GM21447 (cell line): ENCODE measurements around the gene ARPC5L.
"Not testable (repeated sequence)": the region's sequence is repeated elsewhere in the genome, so short reads cannot be mapped to it uniquely, and the experiment has no call there.

ENCODE experiments used
- ATAC-seq: cut with Tn5 transposase; IDR thresholded peaks from one replicate; pipeline ENCODE4 v1.9.1; 2021; ENCODE audit not compliant: unreplicated experiment

The ARPC5L gene

DNA sequence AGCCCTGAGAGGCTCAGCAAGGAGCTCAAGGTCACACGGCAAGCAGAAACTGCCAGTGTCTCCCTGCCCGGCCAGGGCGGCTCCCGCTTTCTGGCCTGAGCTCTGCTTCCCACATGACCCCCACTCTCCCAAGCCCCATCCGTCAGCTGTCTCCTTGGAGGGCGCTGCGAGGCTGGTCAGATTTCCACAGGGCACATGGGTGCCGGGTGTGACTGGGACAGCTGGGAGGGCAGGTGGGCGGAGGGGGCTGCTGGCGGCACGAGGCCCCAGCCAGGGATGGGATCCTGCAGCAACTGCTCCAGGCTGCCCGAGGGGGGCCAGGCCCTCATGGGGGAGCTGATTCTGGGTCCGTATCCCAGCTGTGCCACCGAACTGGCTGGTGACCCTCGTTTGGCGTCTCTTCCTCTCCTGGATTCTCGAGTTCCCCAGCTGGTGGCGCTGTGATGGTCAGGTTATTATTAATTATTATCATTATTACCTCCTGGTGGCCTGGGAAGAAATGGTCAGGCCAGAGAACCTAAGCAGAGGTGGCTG is 21.6 kb upstream of the ARPC5L start:
- ATAC-seq, result no peak

DNA sequence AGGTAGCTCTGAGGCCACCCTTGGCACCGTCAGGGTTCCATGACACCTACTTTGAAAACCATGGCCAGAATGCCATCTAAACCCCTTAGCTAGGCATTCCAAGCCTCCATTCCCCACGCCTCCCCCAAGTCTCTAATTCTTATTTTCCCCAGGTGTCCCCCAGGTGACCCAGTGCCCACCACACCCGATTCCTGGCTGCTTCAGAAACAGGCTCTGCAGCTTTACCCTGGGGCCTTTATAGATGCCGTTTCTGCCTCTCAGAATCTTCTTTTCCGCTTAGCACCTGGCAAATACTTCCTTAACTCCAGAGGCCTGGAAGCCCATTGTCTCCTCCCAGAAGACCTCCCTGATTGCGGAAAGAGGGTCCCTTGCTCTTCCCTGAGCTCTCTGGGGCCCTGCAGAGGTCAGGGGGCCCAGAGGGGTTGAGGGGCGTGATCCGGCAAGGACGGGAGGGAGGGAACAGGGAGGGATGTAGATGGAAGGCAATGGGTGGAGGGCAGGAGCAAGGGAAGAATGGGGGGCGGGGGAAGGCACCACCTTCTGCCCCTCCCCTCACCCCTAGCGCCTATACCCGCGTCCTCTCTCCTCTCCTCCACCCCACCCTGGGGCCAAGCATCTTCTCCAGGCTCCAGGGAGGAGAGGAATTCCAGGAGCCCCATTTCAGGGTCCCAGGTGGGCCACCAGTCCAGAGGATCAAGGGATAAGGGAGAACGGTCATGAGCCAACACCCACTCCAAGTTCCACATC is 20.7 kb upstream of the ARPC5L start:
- ATAC-seq, result no peak

DNA sequence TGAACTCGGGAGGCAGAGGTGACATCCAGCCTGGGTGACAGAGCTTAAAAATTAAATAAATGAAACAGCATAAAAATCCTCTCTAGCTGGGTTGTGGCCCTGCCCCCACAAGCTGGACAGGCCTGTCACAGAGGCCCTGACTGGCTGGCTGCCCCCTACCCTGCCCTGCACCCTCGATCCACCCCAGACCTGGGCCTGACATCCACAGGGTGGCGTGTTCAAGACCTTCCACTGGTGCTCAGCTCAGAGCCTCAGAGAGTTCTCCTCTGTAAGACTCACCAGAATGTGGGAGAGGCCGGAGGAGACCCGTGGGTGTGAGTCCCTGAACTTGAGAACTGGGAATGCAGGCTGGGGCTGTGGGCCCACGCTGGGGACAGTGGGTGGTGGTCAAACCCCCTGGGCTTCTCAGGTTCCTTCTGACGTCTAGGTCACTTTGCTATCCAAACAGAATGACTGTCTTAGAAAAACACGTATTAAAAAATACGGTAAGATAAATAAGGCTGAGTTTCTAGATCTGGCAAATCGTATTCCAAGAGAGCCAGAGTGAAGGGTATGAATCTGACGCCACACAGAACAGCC is 18.4 kb upstream of the ARPC5L start:
- no peak for ATAC-seq

DNA sequence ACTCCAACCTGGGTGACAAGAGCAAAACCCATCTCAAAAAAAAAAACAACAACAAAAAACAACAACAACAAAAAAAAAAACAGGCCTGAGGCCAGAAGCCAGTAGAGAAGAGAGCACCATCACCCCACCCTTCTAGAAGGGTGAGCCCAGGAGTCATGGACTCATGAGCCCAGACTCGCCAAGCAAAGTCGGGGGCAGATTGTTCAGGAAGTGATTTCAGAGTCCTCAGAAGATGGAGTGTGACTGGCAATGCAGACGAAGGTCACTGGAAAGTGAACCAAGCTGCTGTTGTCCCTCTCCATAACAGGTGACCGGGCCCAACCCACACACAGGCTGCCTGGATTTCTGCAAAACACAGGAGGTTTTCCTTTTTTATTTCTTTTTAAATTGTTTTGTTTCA is 17.6 kb upstream of the ARPC5L start:
- ATAC-seq, result no peak

DNA sequence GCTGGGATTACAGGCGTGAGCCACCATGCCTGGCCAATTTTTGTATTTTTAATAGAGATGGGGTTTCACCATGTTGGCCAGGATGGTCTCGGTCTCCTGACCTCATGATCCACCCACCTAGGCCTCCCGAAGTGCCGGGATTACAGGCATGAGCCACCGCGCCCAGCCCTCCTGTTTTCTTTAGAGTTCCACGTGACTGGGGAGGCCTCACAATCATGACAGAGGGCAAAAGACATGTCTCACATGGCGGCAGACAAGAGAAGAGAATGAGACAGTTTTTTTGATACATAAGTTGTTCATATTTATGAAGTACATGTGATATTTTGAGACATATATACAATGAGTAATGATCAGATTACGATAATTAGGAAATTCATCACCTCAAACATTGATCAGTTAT is 15.5 kb upstream of the ARPC5L start:
- not testable (repeated sequence) for ATAC-seq

DNA sequence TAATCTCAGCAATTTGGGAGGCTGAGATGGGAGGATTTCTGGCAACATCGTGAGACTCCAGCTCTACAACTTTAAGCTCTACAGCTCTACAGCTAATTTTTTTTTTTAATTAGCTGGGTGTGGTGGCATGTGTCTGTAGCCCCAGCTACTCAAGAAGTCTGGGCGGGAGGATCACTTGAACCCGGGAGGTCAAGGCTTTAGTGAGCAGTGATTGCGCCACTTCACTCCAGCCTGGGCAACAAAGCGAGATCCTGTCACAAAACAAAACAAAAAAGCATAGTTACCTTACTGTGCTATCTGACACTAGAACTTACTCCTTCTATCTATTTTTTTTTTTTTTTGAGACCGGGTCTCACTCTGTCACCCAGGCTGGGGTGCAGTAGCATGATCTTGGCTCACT is 15.0 kb upstream of the ARPC5L start:
- ATAC-seq, result no peak

DNA sequence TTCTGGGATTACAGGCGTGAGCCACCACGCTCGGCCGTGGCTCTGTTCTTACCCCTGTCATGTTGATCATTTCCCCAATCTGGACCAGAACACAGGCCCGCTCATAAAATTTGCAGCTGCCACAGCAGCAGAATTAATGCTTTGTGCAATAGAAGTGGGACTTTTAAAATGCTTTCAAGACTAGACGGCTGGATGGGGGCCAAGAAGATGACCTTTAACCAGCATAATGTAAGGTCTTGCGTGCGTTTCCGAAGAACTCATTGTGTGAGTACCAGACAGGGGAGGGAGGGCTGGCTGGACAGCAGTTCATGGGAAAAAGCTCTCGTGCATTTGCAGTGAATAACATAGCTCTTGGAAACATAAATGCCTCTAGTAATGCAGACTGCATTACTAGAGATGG is 12.1 kb upstream of the ARPC5L start:
- no peak for ATAC-seq

DNA sequence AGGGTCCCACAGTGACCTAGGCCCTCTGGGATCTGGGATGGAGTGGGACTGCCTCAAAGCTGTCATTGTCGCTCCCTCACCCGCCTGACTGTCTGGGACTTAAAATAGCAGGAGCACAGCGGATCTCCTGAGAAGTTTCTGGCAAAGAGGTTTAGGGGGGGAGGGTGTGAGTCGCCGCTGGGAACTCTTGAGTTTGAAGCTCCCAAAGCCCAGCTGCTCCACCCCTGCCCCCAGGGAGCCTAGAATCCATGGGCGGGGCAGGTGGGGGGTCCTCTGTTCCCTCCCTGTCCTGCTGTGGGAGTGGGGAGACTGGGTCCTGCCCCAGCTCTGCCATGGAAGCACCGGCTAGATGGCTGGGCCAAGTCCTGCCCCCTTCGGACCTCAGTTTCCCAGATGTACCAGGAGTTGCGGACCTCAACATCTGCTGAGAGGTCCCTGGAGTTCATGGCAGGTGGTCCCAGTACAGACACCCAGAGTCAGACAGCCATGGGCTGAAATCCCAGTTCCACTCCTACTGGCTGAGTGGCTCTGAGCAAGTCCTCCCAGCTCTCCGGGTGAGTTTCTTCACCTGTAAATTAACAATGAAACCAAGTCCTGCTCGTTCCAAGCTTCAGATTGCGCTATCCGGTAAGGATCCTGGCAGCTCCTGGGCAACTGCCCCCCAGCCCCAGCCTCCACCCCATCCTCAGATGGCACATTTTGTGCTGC is 9.7 kb upstream of the ARPC5L start:
- no peak for ATAC-seq

DNA sequence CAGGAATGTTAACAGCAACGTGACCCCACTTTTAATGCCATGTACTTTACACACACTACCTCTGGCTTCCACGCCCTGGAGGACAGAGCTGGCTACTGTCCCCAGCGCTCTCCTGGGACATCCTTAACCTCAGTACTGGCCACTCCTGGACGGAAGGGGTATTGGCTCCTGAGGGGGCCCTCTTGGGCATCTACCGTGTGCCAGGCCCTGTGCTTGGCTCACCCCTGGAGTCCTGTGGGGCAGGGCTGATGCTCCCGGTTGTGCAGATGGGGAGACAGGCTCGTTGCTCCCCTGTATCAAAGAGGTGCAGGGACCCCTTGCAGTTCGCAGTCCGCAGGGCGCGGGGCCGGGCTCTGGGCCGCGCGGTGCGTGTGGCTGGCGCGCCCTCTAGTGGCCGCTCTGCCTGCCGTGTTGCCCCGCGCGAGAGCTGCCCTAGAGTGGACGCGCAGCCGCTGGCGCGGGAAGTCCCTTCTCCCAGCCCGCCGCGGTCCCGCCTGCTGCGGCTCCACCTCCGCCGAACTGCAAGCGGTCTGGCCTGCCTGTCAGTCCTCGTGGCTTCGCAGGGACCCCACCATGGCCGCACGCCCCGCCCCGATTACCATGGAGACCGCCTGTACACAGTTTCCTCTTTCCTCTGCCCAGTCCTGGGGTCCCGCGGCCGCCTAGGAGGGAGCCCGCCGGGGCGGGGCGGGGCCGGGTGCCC is 8.9 kb upstream of the ARPC5L start, which contains the start of gene WDR38:
WDR38 (plus strand) TSS at position 632 of the 703 bp plus-strand sequence. CDS start 72 bp downstream, outside the sequence.
- ATAC-seq, result peak; percentile 62

DNA sequence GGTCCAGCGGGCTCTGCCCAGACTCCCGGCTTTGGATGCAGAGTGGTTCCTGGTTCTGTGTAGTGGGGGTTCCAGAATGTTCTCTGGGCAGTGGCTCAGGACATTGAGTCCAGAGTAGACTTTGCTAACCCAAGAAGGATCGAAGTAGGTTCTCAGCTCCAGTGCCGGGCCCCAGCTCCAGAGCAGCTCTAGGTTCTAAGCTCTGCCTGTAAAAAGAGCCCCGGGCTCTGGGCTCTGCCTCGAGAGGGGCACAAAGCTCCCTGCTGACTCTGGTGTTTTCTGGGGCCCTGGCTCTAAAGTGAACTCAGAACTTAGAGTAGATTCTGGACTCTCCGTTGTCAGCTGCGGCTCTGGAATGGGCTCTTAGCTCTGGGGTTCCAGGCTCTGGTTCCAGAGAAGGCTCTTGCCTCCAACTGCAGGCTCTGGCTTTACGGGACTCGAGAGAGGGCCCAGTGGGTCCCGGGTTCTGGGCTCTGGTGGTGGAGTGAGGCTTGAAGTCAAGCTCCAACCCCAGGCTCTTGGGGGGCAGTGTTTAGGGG is 8.3 kb upstream of the ARPC5L start:
- ATAC-seq, result no peak

DNA sequence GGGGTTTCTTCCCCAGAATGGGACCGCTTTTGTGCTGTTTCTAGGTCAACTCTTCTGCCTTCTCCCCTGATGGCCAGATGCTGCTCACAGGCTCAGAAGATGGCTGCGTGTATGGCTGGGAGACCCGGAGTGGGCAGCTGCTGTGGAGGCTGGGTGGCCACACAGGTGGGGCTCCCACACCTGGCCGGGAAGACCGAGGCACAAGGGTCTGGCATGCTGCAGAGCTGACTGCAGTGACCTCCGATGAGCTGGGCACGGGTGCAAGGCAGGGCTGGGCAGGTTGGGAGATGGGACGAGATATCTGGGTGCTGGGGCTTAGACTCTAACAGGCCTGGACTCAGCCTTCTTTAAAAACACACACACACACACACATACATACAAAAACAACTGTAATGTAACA is 7.8 kb upstream of the ARPC5L start:
- ATAC-seq, result no peak

DNA sequence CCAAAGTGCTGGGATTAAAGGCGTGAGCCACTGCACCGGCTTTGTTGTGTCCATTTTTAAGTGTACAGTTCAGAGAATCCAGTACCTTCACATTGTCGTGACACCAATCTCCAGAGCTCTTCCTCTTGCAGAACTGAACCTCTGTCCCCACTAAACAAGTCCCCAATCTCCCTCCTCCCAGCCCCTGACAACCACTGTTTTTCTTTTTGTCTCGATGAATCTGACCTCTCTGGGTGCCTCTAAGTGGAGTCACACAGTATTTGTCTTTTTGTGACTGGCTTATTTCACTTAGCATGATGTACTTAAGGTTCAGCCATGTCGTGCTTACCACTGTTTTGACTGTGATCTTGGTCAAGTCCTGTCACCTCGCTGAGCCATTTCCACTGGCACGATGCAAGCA is 7.1 kb upstream of the ARPC5L start:
- no peak for ATAC-seq

DNA sequence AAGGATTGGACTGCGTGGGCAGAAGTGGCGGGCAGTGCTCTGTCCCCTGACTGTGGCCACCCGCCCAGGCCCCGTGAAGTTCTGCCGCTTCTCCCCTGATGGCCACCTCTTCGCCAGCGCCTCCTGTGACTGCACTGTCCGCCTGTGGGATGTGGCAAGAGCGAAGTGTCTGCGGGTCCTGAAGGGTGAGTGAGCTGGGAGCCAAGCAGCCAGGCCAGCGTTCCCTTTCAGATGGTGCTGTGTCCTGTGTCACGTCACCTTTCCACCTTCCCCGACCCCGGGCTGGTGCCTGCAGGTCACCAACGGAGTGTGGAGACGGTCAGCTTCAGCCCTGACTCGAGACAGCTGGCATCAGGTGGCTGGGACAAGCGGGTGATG is 6.4 kb upstream of the ARPC5L start:
- no peak for ATAC-seq

DNA sequence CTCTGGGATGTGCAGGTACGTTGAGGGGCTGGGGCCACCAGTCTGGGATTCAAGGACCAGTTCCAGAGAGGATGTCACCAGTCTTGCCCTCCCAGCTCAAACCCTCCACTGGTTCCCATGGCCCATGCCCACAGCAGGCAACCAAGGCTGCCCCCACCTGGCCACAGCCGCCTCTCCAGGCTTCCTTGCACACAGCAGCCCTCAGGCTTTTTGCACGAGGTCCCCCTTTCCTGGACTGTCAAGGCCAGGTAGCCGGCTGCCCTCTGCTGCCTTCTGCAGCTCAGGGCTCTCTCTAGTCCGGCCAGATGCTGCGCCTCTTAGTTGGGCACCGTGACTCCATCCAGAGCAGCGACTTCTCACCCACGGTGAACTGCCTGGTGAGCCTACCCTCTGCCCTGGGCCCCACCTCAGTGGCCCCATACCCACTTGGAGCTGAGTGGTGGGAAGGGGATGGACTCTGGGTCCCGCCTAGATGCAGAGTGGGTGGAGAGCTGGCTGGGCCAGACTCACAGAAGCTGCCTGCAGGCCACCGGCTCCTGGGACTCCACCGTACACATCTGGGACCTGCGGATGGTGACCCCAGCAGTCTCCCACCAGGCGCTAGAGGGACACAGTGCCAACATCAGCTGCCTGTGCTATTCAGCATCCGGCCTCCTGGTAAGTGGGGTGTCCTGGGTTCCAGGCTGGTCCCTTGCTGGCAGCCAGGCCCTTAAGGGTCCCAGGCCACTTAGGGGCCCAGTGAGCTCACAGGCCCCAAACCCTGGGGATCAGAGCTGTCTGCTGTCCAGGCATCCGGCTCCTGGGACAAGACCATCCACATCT is 5.8 kb upstream of the ARPC5L start:
- no peak for ATAC-seq

DNA sequence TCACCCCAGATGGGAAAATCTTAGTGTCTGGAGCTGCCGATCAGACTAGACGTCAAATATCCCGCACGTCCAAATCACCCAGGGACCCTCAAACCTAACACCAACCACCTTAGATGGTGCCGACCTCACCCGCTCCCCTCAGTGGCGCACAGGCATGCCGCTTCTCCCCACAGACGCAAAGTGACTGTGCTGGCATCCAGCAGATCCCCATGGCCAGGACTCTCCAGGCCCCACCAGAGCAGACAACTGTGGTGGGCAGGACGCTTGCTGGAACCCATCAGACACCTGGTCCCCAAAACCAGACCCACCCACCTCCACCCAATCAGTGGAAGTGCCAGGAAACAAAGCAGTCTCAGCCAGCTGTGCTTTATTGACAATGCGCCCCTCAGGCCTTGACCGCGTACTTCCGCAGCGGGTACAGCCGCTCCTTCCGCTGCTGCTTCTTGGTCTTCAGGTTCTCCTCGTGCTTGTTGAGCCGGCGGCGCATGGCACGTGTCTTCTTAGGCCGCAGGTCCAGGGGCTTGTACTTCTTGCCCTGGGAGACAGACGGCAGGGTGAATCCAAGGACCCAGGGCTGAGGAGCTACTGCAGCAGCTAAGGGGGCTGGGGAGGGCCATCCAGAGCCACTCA is 4.3 kb upstream of the ARPC5L start:
- ATAC-seq, result no peak

DNA sequence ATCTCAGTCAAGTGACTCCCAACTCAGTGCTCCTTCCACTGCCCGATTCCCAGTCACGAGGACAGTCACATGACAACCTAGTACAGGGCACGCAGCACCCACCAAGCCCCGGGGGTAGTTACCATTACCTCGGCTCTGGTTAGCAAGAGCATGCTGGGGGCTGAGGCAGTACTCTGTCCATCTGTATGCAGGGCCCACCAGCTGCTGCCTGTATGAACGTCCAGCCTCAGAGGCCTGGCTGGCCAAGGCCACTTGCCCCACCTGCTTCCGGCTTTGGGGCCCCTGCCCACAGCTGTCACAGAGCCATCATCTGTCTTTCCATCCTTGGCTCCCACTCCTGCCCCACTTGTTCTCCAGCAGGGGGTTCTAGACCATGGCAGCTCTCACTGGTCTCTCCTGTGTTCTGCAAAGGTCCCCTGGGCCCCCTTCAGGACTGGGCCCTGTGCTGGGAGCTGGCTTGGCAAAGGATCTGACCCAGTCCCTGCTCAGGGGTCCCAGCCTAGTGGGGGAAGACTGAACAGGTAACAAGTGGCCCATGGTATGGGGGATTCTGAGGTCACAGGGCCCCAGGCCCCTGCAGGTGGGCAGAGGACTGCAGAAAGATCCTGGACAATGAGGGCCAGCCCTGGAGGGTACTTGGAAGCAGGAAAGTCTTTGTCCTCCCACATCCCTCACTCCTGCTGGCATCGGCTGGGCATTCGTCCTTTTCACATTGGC is 3.4 kb upstream of the ARPC5L start:
- ATAC-seq, result no peak

DNA sequence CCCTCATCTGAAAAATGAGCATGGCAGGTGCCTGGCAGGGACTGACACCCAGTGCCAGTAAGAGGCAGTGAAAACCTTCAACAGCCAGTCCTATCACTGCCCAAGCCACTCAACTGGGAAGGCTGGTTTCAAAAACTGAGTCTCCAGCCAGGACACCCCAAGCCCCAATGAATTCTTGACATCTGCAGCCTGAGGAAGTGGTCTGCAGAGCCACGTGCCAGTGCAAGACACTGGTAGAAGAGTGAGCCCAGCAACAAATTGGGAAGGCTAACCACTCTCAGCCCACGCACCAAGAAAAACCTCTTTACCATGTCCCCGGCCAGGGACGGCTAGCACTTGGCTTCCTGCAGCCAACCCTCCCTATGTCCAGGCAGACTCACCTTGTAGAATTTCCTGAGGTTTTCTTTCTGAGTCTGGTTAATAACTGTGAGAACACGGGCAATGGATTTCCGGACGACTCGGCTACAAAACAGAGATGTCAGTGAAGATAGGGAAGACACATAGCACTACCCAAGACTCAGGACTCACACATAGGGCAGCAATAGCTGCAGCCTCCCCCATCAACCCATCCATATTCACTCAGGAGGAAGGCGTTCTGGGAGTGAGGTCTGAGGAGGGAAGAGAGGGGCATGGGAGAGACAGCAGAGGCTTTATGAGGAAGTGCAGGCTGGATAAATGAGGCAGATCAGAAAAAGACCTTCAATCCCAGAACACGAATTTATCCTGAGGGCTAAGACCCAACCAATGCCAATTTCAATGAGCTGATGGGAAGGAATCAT is 1.9 kb upstream of the ARPC5L start:
- no peak for ATAC-seq

DNA sequence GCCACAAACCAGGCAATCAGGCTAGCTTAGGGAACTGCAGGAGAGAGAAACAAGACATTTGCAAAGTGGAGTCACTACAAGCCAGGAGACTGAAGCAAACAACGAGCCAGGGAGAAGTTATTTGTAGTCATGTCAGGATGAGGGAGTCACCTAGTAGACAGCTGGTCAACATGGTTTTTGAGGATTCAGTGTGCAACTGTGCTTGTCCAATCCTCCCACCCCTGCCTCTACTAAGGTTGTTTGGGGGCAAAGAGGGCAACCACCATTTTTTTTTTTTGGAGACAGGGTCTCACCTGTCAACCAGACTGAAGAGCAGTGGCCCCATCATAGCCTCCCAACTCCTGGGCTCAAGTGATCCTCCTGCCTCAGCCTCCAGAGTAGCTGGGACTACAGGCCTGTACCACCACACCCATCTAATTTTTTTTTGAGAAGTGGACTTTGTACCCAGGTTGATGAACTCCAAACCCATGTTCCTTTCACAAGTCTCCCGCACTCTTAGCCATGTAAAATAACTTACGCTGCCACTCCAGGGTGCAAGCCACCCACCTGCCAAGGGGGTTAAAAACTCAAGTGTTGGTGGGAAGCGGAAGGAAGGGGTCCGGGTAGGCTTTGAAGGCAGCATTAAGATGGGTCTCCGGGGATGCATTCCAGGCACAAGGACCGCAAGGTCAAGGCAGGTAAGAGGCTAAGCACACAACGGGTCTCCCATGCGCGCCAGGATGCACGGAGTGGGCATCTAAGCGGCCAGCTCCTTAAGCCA is 1.2 kb upstream of the ARPC5L start:
- no peak for ATAC-seq
